Epithelial cell of prostate (primary cell): Measurements from ENCODE around the gene PPARD.
"Not testable (repeated sequence)": the region's sequence is repeated elsewhere in the genome, so short reads cannot be mapped to it uniquely, and the experiment has no call there.

Experiments
- DNase-seq: peaks from one replicate; pipeline ENCODE4 v3.0.0-alpha.2; 2011; ENCODE audit warnings: low read depth, low spot score
- H3K27ac ChIP-seq: fragments of 450-650 bp; 2 replicates; pipeline ENCODE4 v1.5.1; 2017; ENCODE audit warnings: mild to moderate bottlenecking

Gene PPARD

DNA sequence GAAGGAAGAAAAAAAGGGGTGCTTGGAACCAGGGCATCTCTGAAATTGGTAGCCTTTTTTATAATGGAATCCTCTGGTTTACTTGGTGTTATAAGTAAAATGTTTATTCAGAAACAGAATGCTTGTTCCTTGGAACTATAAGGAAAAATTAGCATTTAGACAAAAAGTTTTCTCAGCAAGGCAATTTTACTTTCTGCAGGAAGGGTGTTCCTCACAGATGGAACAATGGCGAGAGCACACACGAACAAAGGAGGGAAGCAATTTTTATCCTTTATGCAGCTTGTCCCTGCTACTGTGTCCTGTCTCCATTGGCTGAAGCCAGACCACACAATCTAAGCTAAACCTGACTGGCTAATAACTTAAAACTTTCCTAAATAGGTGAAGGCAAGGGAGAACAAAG lies 87.1 kb downstream of the PPARD start:
- H3K27ac ChIP-seq: no peak overlapping the region

DNA sequence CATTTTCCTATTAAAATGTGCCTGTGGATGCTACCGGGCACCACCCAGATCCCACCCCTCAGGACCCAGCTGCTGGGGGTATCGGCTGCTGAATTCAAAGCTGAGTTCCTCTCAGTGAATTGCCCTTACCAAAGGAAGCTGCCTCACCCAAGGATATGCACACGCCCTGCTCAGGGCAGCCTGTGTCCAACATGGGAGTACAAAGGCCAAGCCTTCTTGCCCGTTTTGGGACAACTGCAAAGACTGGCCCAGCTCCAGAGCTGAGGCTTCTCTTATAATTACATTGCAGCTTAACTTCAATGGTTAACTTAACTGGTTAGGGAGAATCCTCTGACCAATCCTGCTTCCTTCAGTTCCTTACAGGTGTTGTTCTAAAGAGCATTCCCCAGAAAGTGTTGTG lies 89.9 kb downstream of the PPARD start:
- DNase-seq: no peak

More for the DNA sequence above, 87.1 kb downstream of the PPARD start:
- DNase-seq: no peak

GRCh38 chr6:35432702-35433101 lies 90.3 kb downstream of the PPARD start:
- DNase-seq, H3K27ac ChIP-seq: not testable (repeated sequence)

More for the DNA sequence above, 89.9 kb downstream of the PPARD start:
- H3K27ac ChIP-seq: no peak overlapping the region

- no peak overlapping the region for H3K27ac ChIP-seq
- DNase-seq: no peak
These were observed 92.9 kb downstream of the PPARD start for GRCh38 chr6:35435074-35435837.

- no peak for DNase-seq
- no peak overlapping the region for H3K27ac ChIP-seq
These were observed 93.9 kb downstream of the PPARD start for GRCh38 chr6:35436071-35436857.

DNA sequence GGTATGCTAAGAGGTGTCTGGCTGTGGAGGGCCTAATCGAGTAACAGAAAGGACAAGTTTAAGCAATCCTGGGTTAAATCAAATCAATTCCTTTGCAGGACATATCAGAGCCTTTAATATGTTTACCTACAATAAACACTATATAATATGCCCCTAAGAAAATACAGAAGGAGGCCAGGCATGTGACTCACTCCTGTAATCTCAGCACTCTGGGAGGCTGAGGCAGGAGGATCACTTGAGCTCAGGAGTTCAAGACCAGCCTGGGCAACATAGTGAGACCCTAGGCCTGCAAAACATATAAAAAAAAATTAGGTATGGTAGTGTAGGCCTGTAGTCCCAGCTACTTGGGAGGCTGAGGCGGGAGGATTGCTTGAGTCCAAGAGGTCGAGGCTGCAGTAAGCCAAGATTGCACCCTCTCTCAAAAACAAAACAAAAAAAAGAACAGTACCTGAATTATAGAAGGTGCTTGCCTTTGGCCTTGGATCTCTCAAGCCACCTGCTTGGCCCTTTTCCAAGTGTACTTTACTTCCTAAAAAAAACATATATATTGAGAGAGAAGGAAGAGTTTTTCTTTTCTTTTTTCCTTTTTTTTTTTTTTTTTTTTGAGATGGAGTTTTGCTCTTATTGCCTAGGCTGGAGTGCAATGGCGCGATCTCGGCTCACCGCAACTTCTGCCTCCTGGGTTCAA lies 96.2 kb downstream of the PPARD start:
- H3K27ac ChIP-seq, DNase-seq: not testable (repeated sequence)

- H3K27ac ChIP-seq: no peak overlapping the region
- no peak for DNase-seq
These were observed 97.0 kb downstream of the PPARD start for GRCh38 chr6:35439308-35439707.

GRCh38 chr6:35441205-35441604 lies 98.8 kb downstream of the PPARD start:
- no peak overlapping the region for H3K27ac ChIP-seq
- DNase-seq: no peak

DNA sequence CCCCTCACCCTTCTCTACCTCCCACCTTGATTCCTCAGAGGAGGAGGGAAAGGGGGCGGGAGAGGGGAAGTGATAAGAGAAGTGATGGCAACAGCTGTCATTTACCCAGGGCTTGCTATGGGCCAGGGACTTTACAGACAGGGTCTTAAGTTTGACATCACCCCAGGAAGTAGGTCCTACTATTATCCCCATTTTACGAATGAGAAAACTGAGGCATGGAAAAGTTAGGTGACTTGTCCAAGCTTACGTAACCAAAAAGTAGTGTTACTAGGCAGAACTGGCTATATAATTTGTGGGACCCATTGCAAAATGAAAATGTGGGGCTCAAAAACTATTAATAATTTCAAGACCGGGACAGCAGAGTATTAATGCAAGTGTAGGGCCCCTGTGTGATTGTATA lies 99.3 kb downstream of the PPARD start:
- no peak for DNase-seq

GRCh38 chr6:35442693-35443092 lies 100.3 kb downstream of the PPARD start:
- no peak overlapping the region for H3K27ac ChIP-seq
- DNase-seq: no peak

More for the DNA sequence above, 99.3 kb downstream of the PPARD start:
- no peak overlapping the region for H3K27ac ChIP-seq

DNA sequence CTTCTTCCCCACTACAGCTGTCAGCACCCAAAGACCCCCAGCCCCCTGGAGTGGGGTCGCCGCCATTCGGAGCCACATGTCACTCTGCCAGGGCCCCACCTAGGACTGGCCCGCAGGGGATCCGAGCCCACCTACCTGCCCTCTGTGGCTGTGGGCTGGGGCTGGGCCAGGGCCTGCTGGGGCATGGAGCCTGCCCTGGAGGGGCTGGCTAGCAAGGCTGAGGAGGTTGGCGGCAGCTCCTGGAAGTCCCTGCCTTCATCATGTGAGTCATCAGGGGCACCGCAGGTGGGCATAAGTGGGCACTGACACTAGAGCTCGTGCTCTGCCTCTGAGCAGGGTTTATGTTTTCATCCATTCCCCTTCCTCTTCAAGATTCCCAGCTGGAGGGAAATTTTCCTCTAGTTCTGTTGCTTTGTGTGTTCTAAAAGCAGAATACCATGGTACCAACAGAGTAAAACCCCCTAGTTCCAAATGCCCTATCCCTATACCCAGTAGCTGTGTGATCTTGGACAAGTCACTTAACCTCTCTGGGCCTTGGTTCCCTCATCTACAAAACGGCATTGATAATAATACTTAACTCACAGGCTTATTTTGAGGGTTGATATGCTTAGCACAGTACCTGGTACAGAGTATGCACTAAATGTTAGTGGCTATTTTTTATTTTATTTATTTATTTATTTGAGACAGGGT lies 101.1 kb downstream of the PPARD start:
- DNase-seq: no peak
- no peak overlapping the region for H3K27ac ChIP-seq

DNA sequence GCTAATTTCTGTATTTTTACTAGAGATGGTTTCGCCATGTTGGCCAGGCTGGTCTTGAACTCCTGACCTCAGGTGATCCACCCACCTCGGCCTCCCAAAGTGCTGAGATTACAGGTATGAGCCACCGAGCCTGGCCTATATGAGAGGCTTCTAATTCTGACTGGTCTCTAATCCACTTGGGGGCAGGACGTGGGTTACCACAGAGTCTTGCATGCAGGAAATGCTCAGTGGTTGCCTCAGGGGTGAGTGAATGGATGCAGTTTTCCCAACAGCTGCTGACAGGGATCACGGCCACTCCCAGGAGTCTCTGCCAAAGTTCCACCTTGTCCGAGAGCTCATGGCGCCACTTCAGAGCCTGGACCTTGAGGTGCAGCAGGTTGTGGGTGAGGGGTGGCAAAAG lies 103.3 kb downstream of the PPARD start:
- H3K27ac ChIP-seq: no peak overlapping the region
- no peak for DNase-seq

DNA sequence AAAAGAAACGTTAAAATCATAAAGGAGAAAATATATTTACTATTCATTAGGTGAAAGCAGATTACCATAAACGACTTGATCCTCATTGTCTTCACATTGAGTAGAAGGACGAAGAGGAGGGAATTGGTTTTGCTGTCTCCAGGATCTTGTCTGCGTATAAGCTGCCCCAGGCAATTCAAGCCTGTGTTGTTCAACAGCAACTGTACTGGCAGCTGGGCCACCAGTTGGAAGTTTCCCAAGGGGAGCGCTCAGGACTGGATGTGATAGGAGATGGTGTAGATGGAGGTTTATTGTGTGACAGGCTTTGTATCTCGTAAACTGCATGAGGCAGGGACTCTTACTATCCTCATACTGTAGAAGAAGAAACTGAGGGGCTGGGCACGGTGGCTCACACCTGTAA lies 105.8 kb downstream of the PPARD start:
- no peak overlapping the region for H3K27ac ChIP-seq
- no peak for DNase-seq

DNA sequence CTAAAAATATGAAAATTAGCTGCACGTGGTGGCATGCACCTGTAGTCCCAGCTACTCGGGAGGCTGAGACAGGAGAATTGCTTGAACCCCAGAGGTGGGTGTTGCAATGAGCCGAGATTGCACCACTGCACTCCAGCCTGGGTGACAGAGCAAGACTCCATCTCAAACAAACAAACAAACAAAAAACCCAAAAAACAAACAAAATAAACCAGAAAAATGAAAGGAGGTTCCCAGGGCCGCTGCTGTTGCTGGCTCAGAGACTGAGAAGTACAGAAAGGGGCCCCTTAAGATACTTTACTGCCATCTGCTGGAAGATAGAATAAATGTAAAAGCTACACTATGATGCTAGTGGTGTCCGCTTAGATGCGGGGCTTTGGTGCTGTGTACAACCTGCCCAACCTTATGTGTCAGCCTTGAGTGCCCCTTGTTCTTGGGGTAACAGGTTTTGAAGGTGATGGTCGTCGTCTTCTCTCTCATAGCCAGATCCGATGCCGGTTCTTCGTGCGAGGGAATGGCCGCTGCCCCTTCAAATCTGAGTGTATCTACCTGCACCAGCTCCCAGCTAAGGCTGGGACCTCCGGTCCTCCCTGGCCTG lies 107.0 kb downstream of the PPARD start:
- H3K27ac ChIP-seq: no peak overlapping the region
- DNase-seq: no peak

GRCh38 chr6:35451354-35452182 lies 109.2 kb downstream of the PPARD start:
- H3K27ac ChIP-seq: no peak overlapping the region
- DNase-seq: no peak

- peak; percentile 55 for DNase-seq
- peak within 1 kb of the TSS; percentile 73 for H3K27ac ChIP-seq
These were observed 110.1 kb downstream of the PPARD start, which contains the start of gene FANCE for GRCh38 chr6:35452183-35453090. FANCE (plus strand) TSS chr6:35452338; CDS start chr6:35452546, 208 bp downstream.

- H3K27ac ChIP-seq: peak overlapping the region; percentile 73
- no peak for DNase-seq
These were observed 110.9 kb downstream of the PPARD start for GRCh38 chr6:35453236-35453635.
